ENCODE measurements around the gene DYNLT2. TPM values are rescaled to one million over a fixed set of nuclear protein-coding genes. Genes with fewer than 3 reads are reported as not detected.

DYNLT2 gene
- total RNA-seq, 4 donors from 2014 or later: 2.2 to 8.4 (median 5.4) TPM

GRCh38 chr6:169714178-169714577, 37.2 kb downstream of the DYNLT2 start:
- Histone ChIP-seq H3K27me3 (no peaks in the 10 kb centered on the region), H3K36me3 (peaks cover 0 to 63% (median 20%) of the 10 kb centered on the region in 3 donors), H3K27ac (no peak overlapping the region), H3K9me3 (no peaks in the 10 kb centered on the region), H3K4me1 (peaks cover 0 to 3% (median 0%) of the 10 kb centered on the region in 4 donors), H3K4me3 (no peak overlapping the region)
- DNase-seq (ENCODE audit: low spot score in 2 of 2): no peak
- 91 to 97% methylated on average over 2 of the region's 2 CpGs for WGBS, 2 donors
- TF ChIP-seq POLR2A (IDR thresholded peaks at IDR 0.05) (no peak), EP300 (IDR thresholded peaks at IDR 0.05) (no peak), CTCF (IDR thresholded peaks at IDR 0.05) (no peak)

- peaks cover 0 to 63% (median 14%) of the 10 kb centered on the region in 3 donors for H3K36me3 ChIP-seq
Observed at GRCh38 chr6:169710009-169710408, 41.4 kb downstream of the DYNLT2 start.

GRCh38 chr6:169709293-169709692, 42.1 kb downstream of the DYNLT2 start:
- Histone ChIP-seq H3K4me1 (peaks cover 0 to 15% (median 6%) of the 10 kb centered on the region in 4 donors), H3K4me3 (no peak overlapping the region), H3K9me3 (no peaks in the 10 kb centered on the region), H3K27ac (no peak overlapping the region), H3K36me3 (peaks cover 0 to 63% (median 6%) of the 10 kb centered on the region in 3 donors), H3K27me3 (no peaks in the 10 kb centered on the region)
- TF ChIP-seq EP300 (IDR thresholded peaks at IDR 0.05): no peak
- TF ChIP-seq POLR2A (IDR thresholded peaks at IDR 0.05): no peak
- no peak for TF ChIP-seq CTCF (IDR thresholded peaks at IDR 0.05)
- DNase-seq (ENCODE audit: low spot score in 2 of 2): no peak

More at GRCh38 chr6:169710009-169710408, 41.4 kb downstream of the DYNLT2 start:
- no peak overlapping the region for H3K27ac ChIP-seq
- 78 to 84% methylated on average over 3 of the region's 3 CpGs for WGBS, 2 donors
- DNase-seq (ENCODE audit: low spot score in 2 of 2): no peak
- H3K4me1 ChIP-seq: peaks cover 0 to 8% (median 0%) of the 10 kb centered on the region in 4 donors
- no peaks in the 10 kb centered on the region for H3K9me3 ChIP-seq
- TF ChIP-seq CTCF (IDR thresholded peaks at IDR 0.05): no peak
- no peak for TF ChIP-seq EP300 (IDR thresholded peaks at IDR 0.05)
- TF ChIP-seq POLR2A (IDR thresholded peaks at IDR 0.05): no peak
- no peak overlapping the region for H3K4me3 ChIP-seq
- no peaks in the 10 kb centered on the region for H3K27me3 ChIP-seq

GRCh38 chr6:169707772-169708171, 43.6 kb downstream of the DYNLT2 start:
- Histone ChIP-seq H3K27ac (no peak overlapping the region), H3K4me1 (peaks cover 0 to 30% (median 18%) of the 10 kb centered on the region in 4 donors), H3K4me3 (no peak overlapping the region), H3K9me3 (no peaks in the 10 kb centered on the region), H3K27me3 (no peaks in the 10 kb centered on the region), H3K36me3 (peaks cover 0 to 56% (median 6%) of the 10 kb centered on the region in 3 donors)
- WGBS, 2 donors: 59 to 68% methylated on average over 2 of the region's 2 CpGs
- DNase-seq (ENCODE audit: low spot score in 2 of 2): no peak
- TF ChIP-seq EP300 (IDR thresholded peaks at IDR 0.05) (no peak), POLR2A (IDR thresholded peaks at IDR 0.05) (no peak), CTCF (IDR thresholded peaks at IDR 0.05) (no peak)

GRCh38 chr6:169702840-169703246, 48.5 kb downstream of the DYNLT2 start:
- no peaks in the 10 kb centered on the region for H3K27me3 ChIP-seq
- peaks cover 0 to 55% (median 27%) of the 10 kb centered on the region in 4 donors for H3K4me1 ChIP-seq
- TF ChIP-seq POLR2A (IDR thresholded peaks at IDR 0.05) (no peak), CTCF (IDR thresholded peaks at IDR 0.05) (no peak), EP300 (IDR thresholded peaks at IDR 0.05) (no peak)
- peak overlapping the region; percentile 76 to 97 (median 90) for H3K4me3 ChIP-seq
- WGBS, 2 donors: 4 to 6% methylated on average over 14 to 20 of the region's 22 CpGs
- H3K36me3 ChIP-seq: peaks cover 0 to 32% (median 0%) of the 10 kb centered on the region in 3 donors
- no peak for DNase-seq (ENCODE audit: low spot score in 2 of 2)
- H3K9me3 ChIP-seq: no peaks in the 10 kb centered on the region
- peak overlapping the region; percentile 65 to 96 (median 94) for H3K27ac ChIP-seq

Measured in tibial nerve (tissue), 4 donors.